ENCODE data around the gene CTNNA3.

DNA sequence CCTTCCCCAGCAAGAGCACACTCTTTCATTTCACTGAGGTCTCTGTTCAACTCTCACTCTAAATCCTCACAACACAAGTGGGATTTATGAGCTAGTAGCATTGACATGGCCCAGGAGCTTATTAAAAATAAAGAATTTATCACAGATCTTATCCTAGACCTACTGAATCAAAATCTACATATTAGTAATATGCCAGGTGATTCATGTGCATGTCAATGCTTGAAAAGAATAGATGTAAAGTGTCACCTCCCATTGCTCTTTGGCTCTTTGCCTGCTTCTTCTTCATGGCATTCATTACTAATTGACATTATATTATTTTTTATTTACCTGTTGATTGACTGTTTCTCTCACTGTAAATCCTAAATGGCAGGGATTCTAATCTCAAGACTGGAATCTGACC is 1229.4 kb downstream of the CTNNA3 start:
- TF ChIP-seq CTCF (IDR thresholded peaks at IDR 0.05) (no peak), POLR2A (IDR thresholded peaks at IDR 0.05) (no peak)
